GM21786 (cell line): ENCODE measurements around the gene NPR3.
"Not testable (repeated sequence)": the region's sequence is repeated elsewhere in the genome, so short reads cannot be mapped to it uniquely, and the experiment has no call there.

Experiments used
- ATAC-seq: cut with Tn5 transposase; IDR thresholded peaks from one replicate; pipeline ENCODE4 v1.9.1; 2021; ENCODE audit not compliant: unreplicated experiment

NPR3 gene

DNA sequence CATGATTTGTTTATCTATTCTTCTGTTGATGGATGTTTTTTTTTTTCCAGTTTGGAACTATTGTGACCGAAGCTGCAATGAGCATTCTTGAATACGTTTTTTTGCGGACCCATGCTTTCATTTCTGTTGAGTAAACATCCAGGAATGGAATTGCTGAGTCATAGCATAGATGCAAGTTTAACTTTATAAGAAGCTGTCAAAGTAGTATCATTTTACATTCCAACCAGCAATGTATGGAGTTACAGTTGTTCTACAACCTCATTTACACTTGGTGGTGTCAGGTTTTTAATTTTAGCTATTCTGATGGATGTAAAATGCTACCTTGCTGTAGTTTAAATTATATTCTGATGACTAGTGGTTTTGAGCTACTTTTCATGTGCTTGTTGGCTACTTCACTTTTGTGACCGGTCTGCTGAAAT lies 49.0 kb downstream of the NPR3 start:
- ATAC-seq = no peak

DNA sequence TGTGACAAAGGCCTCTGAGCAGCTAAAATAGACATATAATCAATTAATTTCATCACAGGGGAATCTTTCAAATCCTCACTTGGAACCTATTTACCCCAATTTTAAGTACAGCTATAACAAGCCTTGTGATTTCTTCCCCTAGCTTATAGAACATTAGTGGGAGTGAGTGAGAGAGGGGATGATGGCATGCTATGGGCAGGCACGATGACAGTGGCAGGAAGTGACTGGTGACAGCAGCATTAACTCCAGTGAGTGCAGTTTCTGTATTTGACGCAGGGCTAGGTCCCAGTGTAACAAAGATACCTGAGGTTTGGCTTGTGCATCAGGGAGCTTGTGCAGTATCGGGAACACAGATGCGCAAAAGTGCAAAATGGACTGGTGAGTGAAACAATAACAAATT lies 54.1 kb downstream of the NPR3 start:
- no peak for ATAC-seq

DNA sequence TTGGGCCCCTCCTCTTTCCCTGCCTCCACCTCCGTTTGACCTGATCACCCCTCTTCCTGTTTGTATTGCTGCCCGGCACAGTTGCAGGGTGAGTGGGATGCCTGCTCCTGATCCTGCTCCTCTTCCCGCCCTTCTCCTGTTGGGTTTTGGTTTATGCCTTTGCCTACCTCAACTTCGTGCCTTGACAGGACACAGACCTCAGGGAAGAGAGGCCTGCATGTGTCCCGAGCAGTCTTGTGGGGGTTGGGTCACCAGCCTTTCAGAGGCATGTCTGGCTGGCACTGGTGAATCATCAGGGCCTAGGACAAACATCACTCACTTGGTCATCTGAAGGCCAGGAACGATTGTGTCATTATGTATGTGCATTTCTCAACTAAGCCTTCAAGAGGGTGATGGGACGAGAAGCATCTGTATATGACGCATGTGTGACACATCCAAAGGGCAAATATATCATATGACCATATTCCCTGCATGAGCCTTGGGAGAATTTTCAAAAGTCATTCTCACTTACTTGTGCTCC lies 56.9 kb downstream of the NPR3 start:
- no peak for ATAC-seq

DNA sequence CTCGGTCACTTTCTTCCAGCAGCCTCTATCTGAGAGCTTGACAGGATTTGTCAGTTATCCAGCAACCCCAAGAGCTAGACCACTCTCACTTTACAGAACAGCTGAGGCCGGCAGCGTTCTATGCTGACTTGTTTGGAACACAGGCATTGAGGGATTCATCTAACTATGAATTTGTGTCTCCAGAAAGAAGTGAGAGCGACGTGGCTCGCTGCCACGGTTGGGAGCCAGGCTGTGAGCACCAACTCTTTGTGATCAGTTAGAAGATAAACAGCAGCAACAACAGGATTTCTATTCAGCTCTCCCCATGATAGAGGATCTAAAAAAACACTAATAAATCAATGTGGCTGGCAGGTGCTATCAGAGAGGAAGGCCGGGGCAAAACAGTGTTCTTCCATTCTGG lies 58.6 kb downstream of the NPR3 start:
- ATAC-seq = no peak

DNA sequence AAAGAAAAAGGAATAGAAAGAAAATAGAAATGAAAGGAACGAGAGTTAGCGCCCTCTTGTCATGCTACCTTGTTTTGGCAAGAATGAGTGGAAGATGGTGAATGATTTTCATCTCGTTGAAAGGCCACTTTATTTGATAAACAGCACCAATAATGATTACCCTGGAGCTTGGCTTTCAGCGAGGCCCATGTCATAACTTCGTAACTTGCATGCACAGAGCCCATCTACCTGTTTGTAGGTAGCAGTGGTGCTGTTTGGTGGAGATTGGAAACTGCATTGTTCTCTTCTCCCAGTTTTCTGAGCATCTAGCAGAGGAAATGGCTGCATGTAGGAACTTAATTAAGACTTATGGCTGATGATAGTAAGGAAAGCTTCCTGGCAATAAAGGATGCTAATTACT lies 59.3 kb downstream of the NPR3 start:
- ATAC-seq = no peak

DNA sequence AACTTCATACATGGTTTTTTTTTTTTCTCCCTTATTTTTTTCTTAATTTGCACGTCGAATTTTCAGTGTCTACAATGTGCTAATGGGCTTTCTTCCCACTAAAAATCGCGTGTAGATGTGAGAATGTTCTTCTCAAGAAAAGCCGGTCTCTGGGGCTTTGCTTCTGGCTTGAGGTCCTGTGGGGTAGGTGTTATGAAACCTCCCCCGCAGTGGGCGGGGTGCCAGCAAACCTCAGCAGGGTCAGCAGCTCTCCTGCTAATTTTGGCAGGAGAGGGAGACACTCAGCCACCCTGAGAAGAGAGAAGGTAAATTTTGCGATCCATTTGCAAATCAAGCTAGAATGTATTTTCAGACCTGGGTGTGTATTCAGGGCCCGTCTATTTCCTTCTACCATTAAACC lies 59.9 kb downstream of the NPR3 start:
- ATAC-seq = no peak

DNA sequence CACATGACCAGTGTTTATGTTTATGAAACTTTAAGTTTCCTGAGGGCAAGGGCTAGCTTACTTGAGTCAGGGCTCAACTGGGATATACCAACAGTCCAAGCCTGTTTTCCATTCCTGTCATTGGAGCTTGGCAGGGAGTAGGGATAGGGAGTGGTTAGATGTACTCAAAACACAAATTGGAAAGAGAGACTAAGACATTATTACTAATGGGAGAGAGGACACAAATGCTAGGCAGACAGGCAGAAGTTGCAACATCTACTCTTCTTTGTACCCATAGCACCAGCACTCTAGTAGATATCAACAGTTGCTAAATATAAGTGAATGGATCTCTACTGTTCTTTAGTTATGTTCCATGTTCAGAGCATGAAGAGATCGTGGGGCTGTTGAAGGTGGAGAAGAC lies 62.8 kb downstream of the NPR3 start:
- no peak for ATAC-seq

DNA sequence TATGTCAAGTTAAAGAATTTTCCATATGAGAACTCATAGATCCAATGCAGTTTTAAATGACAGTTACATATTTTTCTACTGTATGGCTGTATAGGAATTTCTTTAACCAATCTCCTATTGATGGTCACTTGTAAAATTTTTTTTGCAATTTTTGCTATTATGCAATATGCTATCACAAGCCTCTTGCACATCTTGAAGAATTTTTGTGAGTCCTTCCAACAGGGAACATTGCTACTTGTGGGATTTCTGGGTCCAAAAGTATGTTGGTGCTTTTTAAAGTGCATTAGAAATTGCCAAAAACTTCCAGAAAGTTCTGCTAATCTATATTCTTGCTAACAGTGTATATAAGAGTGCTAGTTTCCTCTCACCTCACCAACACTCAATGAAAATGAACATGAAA lies 65.1 kb downstream of the NPR3 start:
- no peak for ATAC-seq

DNA sequence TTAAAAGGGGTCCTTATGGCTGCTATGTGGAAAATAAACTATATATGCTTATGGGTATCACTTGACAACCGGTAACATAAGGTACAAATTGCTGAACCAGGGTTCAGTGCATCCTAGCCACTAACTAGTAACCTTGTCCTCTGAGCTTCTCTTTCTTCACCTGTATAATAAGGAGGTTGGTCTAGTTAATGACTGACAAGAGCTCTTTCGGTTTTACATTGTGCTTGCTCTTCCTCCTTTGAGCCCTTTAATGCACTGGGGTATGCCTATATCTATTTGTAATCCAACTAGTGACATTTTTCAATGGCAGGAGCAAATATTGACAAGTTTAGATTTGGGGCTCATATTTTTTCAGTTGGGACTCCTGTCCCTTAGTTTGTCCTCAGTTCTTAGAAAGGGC lies 66.1 kb downstream of the NPR3 start:
- ATAC-seq = no peak

DNA sequence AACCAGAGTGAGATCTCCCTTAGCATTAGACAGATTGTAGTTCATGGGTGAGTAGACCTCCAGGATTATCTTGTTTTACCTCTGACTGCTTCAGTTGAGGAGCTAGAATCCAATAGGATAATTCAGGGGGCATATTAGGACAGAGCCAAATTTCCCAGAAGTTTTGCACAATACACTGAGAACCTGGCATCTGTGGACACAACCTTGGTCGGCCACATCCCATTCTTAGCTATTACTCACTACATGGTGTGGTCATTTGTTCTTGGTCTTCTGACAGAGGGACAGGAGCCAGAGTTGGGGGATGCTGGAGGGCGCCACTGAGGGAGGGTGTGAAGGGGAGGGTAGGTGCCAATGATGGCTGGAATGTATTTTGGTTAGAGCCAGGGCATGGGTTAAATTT lies 66.6 kb downstream of the NPR3 start:
- ATAC-seq = no peak

DNA sequence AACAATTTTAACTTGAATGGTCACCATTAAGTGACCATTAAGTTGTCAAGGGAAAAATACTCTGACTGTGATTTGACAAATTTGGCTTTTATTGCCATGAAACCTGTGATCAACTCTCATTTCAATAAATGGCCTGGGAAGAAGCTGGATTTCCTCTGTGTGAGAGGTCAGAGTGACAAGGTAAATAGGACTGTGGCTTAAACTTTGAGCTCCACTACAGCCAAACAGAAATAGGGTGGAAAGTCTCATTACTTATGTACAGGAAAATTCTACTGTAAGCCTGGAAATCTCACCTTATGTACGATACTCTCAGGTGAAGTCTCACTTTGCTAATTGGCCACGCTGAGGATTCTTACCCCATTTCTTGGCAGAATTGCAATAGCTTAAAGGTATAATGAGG lies 67.3 kb downstream of the NPR3 start:
- no peak for ATAC-seq

DNA sequence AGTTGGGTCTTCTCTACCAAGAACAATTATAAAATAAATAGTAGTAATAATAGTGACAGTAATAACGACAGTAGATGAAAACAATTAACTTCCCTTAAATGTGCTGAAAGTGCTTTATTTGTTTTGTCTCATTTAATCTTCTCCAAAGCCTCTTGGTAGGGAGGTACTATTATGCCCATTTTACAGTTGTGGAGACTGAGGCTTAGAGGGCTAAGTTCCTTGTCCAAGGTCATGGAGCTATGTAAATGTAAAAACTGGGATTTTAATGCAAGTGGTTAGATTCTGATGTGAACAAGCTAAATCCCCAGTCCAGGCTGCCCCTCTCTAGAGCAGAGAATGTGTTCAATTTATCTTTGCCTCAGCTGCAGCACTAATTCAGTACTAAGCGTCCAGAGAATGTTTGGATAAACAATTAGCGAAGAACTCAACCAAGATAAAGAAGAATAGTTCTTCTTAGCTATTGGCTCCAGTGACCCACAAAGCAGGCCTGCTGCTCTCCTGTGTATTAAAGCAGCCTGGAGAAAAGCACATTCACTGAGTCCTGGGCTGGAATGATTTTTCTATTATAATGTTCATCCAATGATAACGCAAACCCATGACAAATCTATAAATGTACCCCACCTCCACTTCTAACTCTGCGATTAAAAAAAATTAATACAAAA lies 68.8 kb downstream of the NPR3 start:
- no peak for ATAC-seq

DNA sequence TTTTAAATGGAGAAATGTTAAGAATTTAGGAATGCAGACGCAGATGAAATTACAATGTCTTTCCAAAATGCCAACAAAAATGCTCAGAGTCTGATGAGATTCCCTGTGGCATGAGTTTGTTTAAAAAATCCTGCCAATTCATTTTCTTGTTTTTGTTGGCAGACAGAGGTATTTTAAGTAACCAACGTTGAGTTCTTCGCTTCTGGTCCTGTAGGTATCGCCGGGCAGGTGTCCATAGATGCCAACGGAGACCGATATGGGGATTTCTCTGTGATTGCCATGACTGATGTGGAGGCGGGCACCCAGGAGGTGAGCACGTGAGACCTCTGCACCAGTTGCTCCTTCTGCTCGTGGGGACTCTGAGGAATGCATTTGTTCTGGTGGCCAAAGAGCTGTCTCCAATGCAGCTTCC lies 69.4 kb downstream of the NPR3 start:
- no peak for ATAC-seq

DNA sequence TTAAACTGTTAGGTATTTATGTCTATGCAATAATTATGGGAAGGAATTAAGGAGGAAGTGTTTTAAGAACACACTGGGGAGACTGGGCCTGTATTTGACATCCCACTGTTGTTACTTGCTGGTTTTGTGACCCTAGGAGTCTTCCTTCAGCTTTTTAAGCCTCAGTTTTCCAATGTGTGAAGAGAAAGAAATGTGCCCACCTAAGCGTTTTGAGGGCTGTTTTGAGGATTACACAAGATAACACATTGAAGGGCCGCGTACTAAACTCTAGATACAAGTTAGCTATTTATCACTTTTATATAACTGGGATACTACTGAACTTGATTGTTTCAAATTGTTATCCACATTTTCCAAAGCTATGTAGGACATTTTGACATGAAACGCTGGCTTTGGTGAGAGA lies 72.5 kb downstream of the NPR3 start:
- ATAC-seq = no peak

DNA sequence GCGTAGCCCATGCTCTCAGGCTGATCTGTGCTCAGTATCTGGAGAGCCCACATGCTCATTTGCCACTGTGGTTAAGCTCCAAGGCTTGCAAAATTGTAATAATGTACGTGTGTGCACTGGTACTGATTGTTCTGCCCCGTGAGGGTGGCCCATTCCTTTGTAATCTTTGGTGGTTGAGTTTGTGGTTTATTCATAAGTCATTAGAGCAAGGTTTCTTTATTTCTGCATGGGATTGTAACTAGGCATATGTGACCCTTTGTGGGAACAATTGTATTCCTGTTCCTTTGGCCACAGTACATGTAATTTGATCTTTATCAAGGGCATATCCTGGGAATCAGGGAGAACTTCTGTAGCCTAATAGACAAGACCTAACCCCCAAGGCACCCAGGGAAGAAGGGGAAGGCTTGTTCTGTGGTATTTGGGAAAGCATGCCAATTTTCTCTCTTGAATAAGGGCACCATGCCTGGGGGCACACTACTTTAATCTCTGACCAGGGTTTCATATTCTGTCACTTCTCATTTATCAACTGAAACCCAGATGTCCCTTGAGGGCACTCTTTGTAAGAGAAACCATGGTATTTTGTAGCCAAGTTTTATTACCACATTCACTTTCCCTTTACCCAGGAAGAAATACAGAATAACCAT lies 74.6 kb downstream of the NPR3 start:
- no peak for ATAC-seq

DNA sequence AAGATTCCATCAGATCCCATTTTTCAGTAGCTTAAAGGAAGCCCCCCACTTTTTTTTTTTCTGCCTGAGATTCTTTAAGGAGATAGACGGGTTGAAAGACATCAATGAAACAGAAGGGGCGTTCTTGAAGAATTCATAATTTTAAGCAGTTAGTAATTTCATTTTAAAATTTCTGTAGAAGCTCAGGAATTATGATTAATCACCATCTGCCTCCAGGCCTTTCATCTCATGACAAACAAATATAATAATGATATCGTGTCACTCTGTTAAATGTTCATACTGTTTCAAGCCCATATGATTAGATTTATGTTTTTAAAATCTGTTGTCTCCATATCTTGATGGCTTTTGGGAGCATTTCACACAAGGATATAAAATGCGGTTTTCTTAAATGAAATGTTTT lies 75.2 kb downstream of the NPR3 start:
- ATAC-seq = no peak

DNA sequence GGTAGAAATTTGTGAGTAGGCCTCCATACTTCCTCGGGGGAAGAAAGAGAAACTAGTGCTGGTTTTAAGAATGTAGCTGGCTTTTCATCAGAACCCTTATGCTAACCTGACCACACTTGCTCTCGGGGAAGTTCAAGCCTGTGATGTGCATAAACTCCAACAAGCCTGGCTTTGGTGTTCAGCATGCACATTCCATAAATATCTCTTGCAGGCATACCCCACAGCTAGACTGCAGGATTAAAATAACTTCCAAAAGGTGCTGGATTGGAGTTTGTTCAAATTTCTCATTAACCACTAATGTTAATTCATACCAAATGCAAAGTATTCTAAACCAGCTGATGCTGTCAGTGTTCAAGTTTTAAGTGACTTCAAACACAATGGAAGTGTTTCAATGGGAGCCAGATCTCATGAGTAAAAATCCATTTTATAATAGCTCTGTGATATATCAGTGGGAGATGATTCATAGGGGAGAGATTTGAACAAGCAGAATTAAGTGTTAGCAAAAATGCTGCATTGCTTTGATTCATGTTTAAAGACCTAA lies 79.4 kb downstream of the NPR3 start:
- no peak for ATAC-seq

DNA sequence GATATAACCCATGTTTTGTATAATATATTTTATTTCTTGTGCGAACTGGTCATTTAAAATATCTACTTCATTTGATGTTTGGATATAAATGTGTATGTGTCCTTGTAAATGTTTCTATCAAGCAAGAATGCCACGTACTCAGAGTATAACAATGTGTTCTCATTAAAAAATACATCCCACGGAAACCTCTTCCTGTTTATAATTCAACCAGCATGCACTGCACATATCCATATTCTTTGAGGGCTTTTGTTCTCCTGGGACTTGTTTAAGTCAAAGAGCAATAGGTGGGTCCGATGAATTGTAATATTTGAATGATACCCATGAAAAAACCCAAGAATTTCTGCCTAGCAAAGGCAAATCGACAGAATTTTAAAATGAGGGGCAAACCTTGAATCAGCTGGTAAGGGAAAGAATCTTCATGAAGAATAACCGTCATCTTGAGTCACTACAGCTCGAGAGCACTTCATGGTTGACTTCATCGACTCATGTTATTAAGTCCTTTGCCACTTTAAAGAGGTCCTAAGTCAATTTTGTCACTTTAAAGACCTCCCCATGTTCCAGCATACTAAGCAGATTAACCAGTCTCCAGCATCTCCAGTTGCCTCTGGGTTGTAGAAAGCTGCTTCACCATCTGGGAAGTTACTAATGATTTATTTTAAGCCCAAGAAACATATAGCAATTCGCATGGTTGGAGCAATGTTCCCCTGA lies 80.6 kb downstream of the NPR3 start:
- no peak for ATAC-seq

DNA sequence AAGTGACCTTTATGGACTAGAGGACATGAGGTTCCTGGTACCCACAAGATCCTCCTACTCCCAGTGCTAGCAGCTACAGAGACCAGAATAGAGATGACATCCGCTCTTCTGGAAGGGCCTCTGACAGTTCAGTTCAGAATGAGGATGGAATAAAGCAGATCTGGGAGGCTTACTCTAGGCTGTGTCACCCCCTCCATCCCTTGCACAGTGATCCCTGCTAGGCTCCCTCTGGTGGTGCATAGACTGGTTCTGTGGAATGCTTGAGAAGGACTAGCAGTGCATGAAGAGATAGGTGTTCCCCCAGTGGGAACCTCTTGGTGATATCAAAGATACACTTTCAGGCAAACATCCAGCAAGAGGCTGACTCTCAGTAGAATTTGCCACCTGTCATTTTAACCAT lies 83.0 kb downstream of the NPR3 start:
- no peak for ATAC-seq

DNA sequence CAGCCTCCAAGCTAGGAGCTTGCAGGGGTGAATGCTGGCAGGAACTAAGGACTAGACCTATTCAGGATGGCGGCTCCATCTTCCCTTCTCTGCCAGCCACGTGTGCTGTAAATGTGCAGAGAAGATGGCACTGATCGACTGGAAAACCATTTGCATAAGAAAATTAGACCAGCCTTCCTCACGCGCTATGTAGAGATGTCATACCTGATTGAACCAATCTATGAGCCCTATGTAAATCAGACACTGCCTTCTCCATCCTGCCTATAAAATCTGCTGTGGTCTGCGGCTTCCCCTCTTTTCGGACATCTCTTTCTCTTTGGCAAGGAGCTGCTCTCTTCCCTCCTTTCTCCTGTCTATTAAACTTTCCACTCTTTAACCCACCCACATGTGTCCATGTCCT lies 91.6 kb downstream of the NPR3 start:
- no peak for ATAC-seq

DNA sequence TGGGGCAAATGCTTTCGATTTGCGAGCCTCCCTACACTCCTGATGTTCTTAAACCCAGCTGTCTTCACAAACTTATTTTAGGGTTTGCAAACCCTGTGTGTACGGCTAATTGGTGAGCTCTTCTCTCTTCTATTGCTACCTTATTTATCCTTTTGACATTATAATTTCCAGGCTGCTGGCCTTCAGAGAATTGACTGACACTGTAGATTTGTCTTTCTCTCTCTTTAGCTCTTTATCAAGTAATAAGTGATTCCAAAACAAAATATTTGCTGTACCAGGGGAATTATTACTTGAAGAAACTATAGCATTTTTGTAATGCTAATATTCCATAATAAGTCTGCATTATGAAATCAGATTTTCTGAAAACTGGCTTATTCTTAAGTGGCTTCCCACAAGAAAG lies 92.5 kb downstream of the NPR3 start:
- ATAC-seq = no peak

DNA sequence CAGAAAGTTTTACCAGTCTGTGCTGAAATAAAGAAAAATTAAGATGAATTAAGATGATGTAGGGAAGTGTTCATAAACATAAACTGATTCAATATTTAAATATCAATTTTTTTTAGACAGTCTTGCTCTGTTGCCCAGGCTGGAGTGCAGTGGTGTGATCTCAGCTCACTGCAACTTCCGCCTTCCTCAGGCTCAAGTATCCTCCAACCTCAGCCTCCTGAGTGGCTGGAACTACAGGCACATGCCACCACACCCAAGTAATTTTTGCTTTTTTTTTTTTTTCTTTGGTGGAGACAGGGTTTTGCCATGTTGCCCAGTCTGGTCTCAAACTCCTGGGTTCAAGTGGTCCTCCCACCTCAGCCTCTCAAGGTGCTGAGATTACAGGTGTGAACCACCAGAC lies 94.3 kb downstream of the NPR3 start:
- not testable (repeated sequence) for ATAC-seq
